HG03571 (cell line): ENCODE measurements around the gene PSMB10.
"Not testable (repeated sequence)": the region's sequence is repeated elsewhere in the genome, so short reads cannot be mapped to it uniquely, and the experiment has no call there.

ENCODE experiments used
- ATAC-seq: cut with Tn5 transposase; IDR thresholded peaks from one replicate; pipeline ENCODE4 v1.9.1; 2021; ENCODE audit not compliant: unreplicated experiment

Gene PSMB10

DNA sequence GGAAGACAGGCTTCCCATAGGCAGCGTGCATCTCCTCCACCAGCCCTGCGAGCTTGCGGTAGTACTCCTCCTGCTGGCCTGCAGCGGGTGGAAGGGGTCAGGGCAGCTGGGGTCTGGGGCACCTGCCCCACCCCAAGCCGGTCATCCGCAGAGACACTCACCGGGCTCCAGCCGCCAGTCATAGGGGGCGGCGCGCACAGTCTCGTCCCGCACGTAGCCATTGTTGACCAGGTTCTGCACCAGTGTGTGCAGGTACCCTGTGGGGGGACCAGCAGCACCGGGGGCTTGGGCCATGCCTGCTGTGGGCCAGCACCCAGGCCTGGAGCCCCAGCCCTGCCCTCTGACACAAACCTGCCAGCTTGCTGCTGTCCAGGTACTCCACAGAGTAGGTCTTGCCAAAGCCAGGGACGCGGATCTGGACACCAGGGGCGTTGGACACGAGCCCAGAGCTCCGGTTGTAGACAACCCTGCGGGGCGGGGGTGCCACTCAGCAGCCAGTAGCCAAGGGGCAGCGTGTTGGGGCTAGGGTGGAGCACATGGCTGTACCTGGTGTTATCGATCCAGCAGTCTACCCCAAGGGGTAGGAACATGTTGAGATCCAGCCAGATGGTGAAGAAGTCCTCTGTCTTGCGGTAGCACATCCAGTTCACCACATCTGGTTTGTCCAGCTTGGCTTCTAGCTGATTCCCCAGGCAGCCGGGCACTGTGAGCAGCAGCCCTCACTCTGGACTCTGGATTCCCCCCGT, 6.0 kb upstream of the PSMB10 start:
- ATAC-seq = no peak

GRCh38 chr16:67942200-67942509, 5.5 kb upstream of the PSMB10 start:
- peak; percentile 54 for ATAC-seq

GRCh38 chr16:67941469-67942199, 5.0 kb upstream of the PSMB10 start:
- no peak for ATAC-seq

GRCh38 chr16:67940446-67941089, 3.9 kb upstream of the PSMB10 start:
- ATAC-seq = no peak

DNA sequence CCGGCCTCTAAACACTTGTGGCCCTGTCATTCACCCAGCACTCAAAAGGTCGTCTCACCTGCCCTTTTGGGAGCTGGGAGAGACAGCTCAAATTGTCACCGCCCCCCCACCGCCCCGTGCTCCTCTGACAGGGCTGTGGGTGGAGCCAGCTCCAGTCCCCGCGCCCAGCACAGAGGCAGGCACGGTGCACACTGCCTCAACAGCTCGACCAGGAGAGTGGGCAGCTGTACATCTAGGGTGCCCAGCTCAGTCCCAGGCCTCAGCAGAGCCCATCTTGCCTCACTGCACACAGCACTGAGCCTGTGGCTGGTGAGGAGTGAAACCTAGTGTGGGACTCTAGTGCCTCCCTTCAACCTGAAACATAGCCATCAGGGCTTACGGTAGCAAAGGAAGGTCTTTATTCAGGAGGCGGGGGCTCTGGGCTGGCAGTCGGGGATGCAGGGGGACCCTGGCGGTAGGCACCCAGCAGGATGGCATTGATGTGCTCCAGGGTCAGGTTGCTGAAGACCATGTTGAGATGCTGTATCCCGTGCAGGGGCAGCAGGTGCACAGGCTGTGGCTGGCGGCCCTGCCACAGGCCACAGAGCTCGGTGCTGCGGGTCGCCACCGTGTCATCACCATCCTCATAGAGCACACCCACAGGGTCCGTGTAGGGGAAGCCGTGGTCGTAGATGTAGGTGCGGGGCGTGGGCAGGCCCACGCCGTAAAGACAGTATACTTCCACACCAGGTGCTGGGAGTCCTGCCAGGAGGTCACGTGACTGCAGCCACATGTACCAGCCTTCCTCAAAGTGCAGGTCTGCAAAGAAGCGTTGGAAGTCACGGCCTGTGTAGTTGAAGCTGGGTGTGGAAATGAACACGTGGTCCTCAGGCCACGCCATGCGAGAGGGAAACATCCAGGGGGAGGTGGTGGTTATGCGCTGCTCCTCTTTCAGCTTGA, 3.1 kb upstream of the PSMB10 start:
- ATAC-seq = no peak

DNA sequence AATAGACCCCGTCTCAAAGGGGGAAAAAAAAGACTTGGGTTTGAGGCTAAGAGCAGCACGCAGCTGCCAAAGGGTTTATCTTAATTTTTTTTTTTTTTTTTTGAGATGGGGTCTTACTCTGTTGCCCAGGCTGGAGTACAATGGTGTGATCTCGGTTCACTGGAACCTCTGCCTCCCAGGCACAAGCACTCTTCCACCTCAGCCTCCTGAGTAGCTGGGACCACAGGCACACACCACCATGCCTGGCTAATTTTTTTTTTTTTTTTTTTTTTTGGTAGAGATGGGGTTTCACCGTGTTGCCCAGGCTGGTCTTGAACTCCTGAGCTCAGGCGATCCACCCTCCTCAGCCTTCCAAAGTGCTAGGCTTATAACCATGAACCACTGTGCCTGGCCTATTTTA, 1.1 kb upstream of the PSMB10 start:
- ATAC-seq = not testable (repeated sequence)

DNA sequence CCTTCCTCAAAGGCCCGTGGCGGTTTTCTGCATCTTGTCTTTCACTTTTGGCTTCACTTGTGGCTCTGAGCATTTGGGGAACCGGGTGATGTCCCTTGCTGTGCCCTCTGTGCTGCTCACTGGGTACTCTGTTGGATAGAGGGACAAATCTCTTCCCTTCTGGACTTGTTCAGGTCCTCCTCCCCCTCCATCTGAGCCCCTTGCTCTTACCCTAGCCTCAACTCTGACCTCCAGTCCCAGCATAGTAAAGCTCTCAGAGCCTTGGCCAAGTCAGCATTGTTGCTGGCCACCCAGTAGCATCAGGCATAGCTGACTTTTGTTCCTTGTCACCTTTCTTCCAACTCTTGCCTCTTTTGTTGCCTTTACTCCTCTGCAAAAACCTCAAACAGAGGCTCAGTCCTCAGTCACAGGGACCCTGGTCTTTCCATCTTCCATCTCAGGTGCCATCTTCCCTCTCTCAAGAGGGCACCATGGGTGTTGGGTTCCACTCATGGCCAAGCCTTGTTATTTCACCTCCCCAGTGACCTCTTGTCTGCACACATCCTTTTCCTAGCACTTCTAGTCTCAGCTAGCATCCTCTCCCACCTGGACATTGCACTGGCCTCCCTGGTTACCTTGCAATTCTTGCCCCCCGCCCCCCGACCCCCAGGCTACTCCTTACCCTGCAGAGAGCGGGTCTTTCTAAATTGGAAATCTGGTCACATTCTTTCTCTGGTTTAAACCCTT, 393 bp upstream of the PSMB10 start:
- peak; percentile 50 for ATAC-seq

- ATAC-seq = peak; percentile 85
Observed at GRCh38 chr16:67935402-67936123, 1.1 kb downstream of the PSMB10 start.

DNA sequence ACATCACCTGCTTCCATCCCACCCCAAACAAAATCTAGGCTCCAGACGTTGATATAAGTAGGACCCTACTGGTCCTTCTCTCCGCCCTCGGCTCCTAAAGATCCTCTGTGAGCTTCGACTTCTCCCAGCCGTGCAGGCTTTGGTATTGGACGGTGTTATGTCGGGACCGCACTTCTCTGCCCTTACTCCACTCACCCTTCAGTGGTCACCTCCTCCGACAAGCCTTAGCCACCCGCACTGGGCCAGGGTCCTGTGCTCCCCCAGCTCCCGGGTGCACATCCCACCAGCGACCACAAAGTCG, 1.6 kb downstream of the PSMB10 start:
- ATAC-seq = no peak

GRCh38 chr16:67934306-67935100, 2.1 kb downstream of the PSMB10 start:
- no peak for ATAC-seq

DNA sequence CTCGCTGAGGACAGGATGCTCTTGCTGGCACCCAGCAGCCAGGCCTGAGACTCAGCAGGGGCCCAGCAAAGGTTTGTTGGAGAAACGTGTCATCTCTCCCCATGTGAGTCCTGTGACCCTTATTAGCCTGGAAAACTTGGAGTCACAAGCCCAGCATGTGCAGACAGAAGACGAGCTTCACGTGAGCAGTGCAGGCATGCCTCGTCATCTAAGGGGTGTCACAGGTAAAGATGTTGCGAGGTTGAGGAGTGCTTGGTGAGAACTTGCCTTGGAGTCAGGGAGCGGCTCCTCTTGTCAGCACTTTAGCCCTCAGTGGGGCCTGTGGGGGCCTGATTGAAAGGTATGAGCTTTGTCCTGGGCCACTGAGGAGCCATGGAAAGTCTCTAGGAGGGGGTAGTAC, 2.8 kb downstream of the PSMB10 start:
- no peak for ATAC-seq

DNA sequence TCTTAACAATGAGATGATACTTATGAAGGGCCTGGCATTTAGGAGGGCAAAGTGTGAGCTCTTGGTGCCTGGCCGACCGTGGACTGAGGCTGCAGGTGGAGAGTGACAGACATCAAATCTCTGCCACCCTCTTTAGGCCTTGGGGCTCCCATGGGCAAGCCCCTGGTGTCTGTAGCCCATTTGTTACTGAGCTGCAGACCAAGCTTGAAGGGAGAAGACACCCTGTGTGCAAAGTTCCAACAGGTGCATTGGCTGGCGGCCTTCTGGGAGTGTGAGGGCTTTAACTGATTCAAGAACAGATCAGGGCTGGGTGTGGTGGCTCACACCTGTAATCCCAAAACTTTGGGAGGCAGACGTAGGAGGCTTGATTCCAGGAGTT, 4.2 kb downstream of the PSMB10 start:
- no peak for ATAC-seq

DNA sequence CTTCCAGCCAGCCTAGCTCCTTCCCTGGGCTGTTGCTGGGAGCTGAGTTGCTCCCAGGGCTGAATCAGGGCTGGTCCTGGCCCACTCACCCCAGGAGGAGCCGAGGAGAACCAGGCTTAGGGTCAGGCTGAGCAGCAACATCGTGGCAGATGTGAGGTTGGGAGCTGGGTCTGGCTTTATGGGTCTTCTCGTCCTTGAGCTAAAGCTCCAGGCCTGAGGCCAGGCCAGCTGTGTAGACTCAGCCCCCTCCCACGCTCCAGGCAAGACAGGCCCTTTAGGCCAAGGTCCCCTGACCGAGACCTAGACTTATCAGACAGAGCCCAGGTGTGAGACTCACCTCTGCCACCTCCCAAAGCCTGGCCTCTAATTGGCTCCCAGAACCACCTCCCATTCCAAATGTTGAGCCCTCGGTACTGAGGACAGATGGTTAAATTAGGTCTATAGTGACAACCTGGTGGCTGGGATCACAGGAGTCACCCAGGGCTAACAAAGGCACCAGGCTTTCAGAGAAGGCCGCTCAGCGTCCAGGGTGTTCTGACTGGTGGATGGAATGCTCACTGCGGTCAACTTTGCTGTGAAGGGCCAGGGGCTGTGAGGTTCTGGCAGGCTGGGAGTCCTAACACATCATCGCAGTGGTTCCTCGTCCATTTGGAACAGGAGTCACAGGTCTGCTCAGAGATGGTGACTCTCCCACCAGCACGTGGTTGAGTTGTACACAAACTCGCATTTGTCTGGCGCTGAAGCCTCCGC, 4.8 kb downstream of the PSMB10 start, which contains the start of gene CTRL:
Gene CTRL (minus strand): TSS at position 151 of the 750 bp plus-strand sequence. CDS start 10 bp downstream, at position 141.
- no peak for ATAC-seq

DNA sequence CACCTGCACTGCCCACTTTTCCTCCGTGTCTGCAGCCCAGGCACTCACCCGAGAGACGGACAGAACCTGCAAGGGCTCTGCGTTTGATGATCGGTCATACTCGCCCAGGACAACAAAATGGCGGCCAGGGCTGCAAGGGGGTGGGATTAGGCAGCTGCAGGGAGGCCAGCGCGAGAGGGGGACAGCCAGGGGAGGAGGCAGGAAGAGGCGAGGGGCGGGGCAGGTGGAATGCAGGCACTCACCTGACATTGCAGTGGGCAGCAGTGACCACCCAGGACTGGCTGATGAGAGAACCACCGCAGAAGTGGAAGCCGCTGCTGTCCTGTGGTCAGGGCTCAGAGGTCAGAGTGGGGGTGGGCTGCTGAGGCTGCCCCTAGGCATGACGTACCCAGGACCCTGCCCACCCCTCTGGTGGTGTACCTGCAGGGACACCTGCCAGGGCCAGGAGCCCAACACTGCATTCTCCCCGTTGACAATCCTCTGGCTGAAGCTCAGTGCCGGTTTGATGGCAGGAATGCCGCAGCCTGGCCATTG, 5.9 kb downstream of the PSMB10 start:
- ATAC-seq = no peak

DNA sequence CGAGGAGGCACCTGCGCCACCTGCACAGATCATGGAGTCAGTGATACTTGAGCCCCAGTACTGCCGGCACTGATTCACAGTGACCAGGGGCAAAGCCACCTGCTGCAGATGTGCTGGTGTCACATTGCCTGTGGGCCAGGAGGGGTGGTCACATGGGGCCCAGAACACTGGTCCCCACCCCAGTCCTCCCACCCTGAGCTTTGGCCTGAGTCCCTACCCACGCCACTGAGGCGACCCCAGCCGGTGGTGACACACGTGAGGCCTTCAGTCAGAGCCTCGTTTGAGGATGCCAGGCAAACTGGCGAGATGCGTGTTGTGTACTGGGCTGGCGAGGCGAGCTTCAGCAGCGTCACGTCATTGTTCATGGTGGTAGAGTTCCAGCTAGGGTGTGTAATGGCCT, 6.5 kb downstream of the PSMB10 start:
- ATAC-seq = no peak

GRCh38 chr16:67928561-67929364, 7.9 kb downstream of the PSMB10 start:
- ATAC-seq = peak; percentile 44

- ATAC-seq = no peak
Observed at GRCh38 chr16:67928147-67928546, 8.5 kb downstream of the PSMB10 start.
